T follicular helper cell (primary cell): ENCODE results near the gene SHISA5.
"Not testable (repeated sequence)": the region's sequence is repeated elsewhere in the genome, so short reads cannot be mapped to it uniquely, and the experiment has no call there.

Experiments
- DNase-seq: peaks from one replicate; pipeline ENCODE4 v3.0.0-alpha.2; 2020; ENCODE audit warnings: low read depth
- total RNA-seq, 2 experiments: gene quantifications; one replicate each; lab custom pipeline; 2026; lab: John Stamatoyannopoulos, UW

SHISA5 gene
- total RNA-seq = 66.5 to 210 reads per million in 2 experiments

GRCh38 chr3:48504051-48504946, at the start of gene SHISA5:
SHISA5 (minus strand) TSS chr3:48504174; CDS start chr3:48504094, 80 bp downstream.
- DNase-seq = peak; percentile 26

- no peak for DNase-seq
Observed at GRCh38 chr3:48553361-48553760, 49.4 kb upstream of the SHISA5 start.

GRCh38 chr3:48552111-48552951, 48.4 kb upstream of the SHISA5 start:
- no peak for DNase-seq

GRCh38 chr3:48551651-48552050, 47.7 kb upstream of the SHISA5 start:
- not testable (repeated sequence) for DNase-seq

- DNase-seq = peak; percentile 74
Observed at GRCh38 chr3:48548729-48549705, 45.0 kb upstream of the SHISA5 start.

- DNase-seq = no peak
Observed at GRCh38 chr3:48548126-48548525, 44.2 kb upstream of the SHISA5 start.

- no peak for DNase-seq
Observed at GRCh38 chr3:48546203-48546829, 42.3 kb upstream of the SHISA5 start.

GRCh38 chr3:48544141-48544540, 40.2 kb upstream of the SHISA5 start:
- DNase-seq = no peak

GRCh38 chr3:48543271-48543866, 39.4 kb upstream of the SHISA5 start:
- DNase-seq = no peak

GRCh38 chr3:48538451-48538850, 34.5 kb upstream of the SHISA5 start:
- DNase-seq = no peak

- DNase-seq = no peak
Observed at GRCh38 chr3:48536785-48537184, 32.8 kb upstream of the SHISA5 start.

- DNase-seq = no peak
Observed at GRCh38 chr3:48536116-48536515, 32.1 kb upstream of the SHISA5 start.

- no peak for DNase-seq
Observed at GRCh38 chr3:48535578-48535977, 31.6 kb upstream of the SHISA5 start.

GRCh38 chr3:48532977-48533337, 29.0 kb upstream of the SHISA5 start:
- DNase-seq = no peak

- DNase-seq = no peak
Observed at GRCh38 chr3:48532271-48532976, 28.4 kb upstream of the SHISA5 start.

- DNase-seq = not testable (repeated sequence)
Observed at GRCh38 chr3:48530701-48531100, 26.7 kb upstream of the SHISA5 start.

GRCh38 chr3:48528754-48529153, 24.8 kb upstream of the SHISA5 start:
- DNase-seq = no peak

GRCh38 chr3:48528048-48528447, 24.1 kb upstream of the SHISA5 start:
- DNase-seq = no peak

- DNase-seq = no peak
Observed at GRCh38 chr3:48524970-48525369, 21.0 kb upstream of the SHISA5 start.

- DNase-seq = no peak
Observed at GRCh38 chr3:48521635-48522034, 17.7 kb upstream of the SHISA5 start.
